Activated T-cell treated with anti-CD3 and anti-CD28 coated beads for 4 hours (primary cell): ENCODE measurements around the gene RAB22A.
"Not testable (repeated sequence)": the region's sequence is repeated elsewhere in the genome, so short reads cannot be mapped to it uniquely, and the experiment has no call there.

Experiments used
- DNase-seq: peaks from one replicate; pipeline ENCODE4 v3.0.0-alpha.2; 2020

Gene RAB22A

DNA sequence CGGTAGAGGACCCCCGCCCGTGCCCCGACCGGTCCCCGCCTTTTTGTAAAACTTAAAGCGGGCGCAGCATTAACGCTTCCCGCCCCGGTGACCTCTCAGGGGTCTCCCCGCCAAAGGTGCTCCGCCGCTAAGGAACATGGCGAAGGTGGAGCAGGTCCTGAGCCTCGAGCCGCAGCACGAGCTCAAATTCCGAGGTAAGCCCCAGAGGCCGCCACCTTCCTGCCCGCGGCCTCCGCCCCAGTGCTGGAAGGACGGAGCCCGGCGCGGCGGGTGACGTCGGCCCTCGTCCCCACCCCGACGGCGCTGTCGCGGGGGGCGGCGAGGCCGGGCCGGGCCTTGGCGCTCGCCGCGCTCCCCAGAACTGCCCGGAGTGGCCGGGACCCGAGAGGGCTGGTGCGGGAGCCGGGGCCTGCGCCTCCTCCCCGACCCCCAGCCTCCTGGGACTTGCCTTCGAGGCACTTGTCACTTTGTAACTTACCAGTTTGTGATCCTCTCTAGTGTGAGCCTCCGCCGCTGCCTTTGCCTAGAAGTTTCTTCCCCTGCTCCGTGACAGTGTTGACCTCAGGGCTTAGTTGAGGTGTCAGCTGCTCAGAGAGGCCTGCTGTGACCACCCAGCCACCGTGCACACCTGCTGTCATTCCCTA is 79.9 kb downstream of the RAB22A start:
- DNase-seq: no peak

DNA sequence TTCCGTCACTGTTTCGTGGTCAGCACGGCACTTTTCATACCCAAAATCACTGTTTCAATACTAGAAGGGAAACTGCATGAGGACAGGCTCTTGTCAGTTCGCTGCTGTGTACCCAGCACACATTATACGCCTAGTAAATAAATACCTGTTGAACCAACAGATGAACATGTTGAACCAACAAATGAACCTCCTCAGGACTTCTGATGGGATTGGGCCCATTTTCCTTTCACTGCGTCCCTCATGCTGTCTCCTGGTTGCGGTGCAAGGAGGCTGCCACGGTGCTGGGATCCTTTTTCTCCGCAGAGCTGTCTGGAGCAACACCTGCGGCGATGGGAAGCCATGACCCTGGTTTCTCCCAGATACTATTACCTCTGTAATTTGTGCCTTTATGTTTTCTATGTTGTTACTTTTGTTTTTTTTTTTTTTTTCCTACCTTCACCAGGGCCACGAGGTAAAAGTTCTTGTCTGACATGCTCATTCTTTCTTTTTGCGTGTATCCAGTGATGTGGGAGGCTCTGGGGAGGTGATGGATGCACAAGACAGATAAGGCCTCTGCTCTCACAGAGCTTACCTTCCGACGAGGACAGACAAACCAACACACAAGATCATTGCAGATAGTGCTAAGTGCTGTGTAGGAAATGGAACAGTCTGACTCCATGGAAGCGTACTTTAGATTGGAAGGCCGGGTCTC is 80.6 kb downstream of the RAB22A start:
- DNase-seq: no peak

DNA sequence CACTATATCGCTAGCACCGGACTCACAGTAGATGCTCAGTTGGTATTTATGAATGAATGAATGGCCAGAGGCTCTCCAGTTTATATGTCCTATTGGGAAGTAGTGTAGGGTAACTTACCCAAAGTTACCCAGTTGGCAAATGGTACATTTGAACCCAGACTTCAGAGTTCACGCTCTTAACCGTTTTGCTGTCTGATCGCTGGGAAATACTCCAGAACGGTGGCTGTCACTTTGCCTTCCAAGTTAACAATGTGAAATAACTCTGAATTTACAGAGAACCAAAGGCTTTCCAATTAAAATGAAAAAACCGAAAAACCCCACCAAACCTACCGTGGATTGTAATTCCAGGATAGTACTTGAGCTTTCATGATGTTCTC is 81.1 kb downstream of the RAB22A start:
- DNase-seq: no peak

DNA sequence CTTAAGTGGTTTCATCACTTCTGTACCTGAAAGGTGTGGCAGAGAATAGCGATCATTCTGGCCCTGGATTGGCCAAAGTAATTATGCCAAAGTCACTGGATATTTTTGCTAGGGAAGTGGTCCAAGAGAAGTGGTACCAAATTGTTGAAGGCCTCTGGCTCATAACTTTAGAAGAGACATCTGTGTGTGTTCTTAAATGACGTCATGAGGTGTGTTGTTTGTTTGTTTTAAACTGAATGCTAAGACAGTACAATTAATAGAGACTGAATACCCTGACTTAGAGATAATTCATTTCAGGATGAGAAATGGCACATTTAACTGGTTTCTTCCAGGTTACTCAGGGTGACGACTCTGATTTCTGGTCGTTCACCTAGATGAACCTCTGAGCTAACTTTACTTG is 82.8 kb downstream of the RAB22A start:
- DNase-seq: no peak

DNA sequence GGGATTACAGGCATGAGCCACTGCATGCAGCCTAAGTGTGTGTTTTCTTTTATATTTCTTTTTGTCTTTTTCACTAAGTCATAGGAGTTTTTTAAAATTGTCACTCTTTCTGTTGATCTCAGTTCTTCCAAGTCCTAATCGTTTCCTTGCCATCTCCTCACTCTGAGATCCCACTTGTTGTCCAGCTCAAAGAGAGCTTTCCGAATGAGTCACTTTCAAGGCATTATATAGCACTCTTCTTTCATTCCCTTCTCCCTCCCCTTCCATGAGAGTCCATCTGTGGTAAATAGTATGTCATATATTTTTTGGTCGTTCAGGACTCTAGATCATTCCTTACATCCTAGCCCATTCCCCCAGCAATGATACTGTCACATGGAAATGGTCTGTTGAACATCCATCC is 83.8 kb downstream of the RAB22A start:
- DNase-seq: no peak

DNA sequence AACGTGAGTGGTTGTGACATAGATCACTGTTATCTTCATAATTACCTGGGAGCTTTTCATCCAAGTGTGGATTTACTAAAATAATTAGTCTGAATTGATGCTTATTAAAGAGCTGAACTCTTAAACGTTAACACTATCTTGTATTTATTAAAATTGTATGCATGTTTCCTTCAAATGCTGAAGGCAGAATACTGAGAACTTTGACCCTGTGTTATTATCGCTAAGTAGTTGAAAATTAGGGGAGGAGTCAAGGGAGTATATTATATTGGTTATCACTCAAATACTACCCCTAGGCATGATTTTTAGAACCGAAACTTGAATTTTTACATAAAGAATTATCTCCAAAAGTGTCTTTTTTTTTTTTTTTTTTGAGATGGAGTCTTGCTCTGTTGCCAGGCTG is 85.3 kb downstream of the RAB22A start:
- no peak for DNase-seq

DNA sequence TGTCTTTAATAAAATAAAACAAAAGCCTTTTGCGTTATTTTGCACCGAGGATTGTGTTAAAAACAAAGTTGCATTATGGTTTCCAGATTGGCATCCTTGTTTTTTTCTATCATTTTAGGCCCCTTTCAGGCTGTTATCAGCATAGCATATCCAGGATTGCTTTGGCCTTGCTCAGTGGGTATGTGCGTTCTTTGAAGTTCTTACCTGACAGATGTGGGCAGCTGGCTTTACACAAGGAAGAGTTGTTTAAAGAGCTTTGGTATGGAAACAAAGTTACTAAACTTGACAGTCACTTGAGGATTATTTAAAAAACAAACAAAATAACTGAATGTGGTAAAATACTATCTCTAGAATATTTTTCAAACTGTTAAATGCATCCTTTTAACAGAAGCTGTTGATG is 86.1 kb downstream of the RAB22A start:
- DNase-seq: no peak

DNA sequence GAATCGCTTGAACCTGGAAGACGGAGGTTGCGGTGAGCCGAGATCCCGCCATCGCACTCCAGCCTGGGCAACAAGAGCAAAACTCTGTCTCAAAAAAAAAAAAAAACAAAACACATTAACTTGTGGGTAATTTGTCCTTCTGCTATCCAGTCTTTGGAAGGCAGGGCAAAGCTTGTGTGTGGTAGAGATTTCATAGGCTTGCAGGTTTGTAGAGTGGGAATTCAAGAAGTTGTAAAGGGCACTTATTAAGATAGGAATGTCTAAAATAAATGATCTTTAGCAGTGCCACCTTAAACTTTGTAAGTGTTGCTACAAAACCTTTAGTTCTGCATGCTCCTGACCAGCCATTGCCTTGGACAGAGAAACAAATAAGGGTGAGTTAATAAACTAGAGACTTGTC is 87.9 kb downstream of the RAB22A start:
- no peak for DNase-seq

DNA sequence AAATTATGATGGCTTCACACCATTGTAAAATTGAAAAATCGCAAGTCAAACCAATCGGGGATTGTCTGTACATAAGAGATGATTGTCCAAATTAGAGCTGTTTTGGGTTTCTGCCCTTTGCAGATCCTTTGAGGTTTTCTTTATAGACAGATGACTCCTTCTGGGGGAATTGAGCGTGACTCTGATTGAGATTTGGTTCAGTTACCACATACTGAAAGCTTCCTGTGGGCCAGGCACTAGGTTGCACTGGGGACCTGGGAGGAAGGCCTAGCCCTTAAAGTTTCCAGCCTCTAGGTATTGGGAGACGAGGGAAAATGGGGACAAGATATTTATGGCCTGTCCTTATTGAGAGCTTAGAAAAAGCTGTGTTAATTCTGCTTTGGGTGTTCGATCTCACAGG is 88.7 kb downstream of the RAB22A start:
- DNase-seq: no peak

DNA sequence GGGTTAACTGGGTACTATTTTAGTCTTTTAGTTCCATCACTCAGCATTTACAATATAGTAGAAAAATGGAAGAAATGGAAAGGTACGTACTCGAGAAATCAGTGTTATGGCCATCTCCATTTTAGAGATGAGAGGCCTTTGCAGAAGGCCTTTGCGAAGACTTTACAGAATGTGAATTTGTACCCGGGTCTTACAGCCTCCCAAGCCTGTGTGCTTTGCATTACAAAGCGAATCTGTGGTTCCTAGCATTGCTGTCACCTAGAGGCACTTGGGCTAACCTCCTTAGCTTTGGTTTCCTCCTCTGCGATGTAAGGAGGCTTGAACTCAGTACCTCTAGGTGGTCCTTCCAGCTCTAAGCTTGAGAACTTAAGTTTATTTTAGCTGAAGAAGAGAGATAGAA is 90.4 kb downstream of the RAB22A start:
- no peak for DNase-seq

DNA sequence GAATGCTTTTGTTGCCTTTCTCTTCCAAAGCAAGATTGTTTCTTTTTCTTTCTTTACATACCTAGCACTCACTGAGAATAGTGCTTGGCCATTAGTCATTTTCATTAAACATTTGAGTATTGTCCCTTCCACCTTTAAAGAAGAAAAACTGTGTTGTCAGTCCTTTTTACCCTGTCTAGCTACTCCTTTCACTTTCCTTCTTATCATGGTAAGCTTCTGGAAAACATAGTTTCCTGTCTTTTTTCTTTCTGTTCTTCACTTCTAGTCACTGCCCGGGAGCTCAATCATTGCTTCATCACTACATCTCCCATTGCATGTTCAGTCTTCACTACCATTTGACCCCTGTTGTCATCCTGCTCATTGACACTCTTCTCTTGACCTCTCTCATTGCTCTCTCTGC is 91.6 kb downstream of the RAB22A start:
- no peak for DNase-seq

DNA sequence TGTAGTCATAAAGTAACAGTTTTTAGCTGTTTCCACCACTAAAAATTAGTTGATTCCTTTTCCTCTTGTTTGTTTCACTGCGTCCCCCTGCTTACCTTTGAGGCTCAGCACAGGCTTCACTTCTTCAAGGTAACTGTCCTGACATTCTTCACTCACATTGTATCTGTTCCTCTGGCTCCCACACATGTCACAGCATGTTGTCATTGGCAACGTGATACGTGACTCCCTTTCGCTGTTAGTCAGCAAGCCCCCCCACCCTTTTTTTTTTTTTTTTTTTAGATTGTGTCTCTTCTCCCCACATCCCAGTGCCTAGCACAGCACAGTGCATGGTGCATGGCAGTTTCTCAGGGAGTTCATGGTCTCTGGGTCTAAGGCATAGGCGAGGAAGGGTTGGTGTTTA is 92.8 kb downstream of the RAB22A start:
- DNase-seq: no peak

DNA sequence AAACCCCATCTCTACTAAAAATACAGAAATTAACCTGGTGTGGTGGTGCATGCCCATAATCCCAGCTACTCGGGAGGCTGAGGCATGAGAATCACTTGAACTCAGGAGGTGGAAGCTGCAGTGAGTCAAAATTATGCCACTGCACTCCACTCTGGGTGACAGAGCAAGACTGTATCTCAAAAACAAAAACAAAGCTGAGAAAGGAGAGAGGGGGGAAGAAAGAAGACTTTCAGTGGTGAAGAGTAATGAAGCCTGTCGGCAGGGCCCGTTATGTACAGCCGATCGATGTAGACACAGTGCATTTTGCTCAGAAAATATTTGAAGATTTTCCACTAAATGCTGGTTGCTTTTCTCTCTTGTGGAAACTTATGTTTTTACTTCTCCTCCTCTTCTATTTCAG is 93.3 kb downstream of the RAB22A start:
- DNase-seq: no peak

DNA sequence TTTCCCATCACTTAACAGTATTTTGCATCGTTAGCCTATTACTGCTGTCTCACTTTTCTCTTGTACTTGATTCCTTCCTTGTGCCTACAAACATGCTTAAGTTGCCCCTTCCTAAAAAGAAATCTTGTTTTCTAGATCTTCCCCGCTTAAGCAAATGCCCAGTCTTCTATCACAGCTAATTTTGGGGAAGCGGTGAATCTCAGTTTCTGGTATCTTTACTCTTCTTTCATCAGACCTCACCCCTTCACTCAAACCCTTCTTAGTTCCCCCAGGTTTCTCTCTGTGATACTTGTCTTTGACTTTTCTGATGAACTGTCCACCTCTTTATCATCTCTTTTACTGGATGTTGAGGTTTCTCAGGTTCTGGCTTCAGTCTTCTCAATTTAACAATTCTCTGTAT is 93.8 kb downstream of the RAB22A start:
- DNase-seq: no peak

DNA sequence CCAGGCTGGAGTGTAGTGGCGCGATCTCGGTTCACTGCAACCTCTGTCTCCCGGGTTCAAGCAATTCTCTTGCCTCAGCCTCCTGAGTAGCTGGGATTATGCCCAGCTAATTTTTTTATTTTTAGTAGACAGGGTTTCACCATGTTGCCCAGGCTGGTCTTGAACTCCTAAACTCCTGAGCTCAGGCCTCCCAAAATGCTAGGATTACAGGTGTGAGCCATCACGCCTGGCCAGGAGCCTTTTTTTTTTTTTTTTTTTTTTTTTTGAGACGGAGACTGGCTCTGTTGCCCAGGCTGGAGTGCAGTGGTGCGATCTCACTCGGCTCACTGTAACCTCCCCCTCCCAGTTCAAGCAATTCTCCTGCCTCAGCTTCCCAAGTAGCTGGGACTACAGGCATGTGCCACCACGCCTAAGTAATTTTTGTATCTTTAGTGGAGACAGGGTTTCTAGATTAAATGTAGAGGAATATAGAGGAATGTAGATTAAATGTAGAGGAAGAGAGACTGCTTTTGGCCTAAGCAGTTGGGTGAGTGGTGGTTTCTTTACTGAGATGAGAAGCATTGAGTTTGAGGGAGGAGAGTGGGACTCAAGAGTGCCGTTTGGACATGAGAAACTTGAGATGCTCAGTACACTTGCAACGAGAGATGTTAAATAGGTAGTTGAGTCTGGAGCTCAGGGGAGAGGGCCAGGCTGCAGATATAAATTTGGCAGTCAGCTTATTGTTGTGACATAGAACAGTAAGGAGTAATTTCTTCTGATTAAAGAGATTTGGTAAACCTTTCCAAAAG is 96.2 kb downstream of the RAB22A start:
- DNase-seq: no peak

DNA sequence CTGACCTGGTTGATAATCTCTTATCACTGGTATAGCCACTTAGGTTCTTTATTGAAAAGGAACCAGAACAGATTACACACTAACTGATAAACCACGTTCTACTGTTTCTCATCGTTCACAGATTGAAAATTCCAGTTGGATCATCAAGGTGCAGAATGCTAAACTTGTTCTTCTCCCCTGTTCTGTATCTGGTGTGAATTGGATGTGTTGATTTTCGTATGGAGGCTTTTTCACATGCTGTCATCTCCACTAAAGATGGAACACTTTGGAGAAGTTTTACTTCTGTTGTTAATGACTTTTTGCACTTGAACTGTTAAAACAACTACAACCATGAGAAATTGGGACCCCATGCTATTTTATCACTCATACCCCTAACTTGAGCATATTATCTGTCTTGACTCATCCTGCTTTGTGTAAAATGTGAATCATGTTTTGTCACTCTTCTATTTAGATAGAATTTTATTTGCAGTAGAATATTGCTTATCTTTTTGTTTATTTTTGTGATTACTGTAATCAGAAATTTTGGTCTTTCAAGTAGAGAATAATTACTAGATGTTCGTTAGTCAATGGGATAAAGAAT is 97.0 kb downstream of the RAB22A start:
- DNase-seq: no peak

DNA sequence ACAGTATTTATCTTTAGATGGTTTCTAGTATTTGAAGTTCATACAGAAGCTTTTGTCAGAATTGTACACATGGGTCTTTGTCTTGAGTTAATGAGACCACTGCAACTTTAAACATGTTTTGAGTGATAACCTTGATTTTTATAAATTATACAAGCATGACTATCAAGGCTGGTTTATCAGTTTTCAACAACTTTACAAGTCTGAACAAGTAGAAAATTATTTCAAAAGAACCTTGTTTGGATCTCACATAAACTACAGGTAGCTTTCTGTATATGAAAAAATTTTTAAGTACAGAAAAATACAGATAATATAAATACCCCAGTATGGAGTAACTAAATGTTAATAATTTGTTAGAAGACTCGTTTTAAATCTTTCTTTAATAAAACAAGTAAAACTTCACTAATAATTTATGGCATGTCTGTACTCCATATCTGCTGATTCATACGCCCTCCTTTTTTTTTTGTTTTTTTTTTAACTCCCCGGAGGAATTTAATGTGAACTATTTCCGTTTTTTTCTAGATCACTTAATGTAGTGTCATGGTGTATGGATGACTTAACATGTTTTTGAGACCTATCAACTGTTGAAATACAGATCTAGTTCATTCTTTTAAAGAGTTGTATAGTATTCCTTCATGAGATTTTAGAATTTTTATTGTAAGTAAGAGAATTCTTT is 97.8 kb downstream of the RAB22A start:
- no peak for DNase-seq

DNA sequence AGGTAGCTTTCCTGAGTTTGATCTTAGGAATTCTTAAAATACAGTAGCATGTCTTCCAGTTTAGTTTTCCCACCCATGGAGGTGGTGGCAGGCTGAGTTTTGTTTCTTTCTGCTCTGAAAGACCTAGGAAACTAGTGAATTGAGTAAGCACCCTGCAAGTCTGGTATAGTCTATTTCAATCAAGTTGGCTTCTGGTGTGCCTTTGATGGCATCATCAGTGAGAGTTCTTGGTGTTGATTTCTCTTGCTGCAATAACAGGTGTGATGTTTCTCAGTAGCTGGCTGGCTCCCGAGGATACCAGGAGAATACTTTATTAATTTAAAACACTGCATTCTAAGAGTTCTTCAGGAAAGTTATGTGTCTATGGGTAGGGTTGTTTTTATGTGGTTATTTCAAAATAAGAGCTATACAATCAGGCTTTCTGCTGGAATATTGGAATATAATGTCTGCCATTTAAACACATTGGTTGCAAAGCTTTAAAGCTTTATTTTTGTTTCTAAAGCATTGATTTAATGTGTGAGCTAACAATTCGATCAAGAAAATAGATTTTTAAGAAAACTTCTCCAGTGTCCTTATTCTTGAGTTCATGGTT is 98.5 kb downstream of the RAB22A start:
- no peak for DNase-seq

DNA sequence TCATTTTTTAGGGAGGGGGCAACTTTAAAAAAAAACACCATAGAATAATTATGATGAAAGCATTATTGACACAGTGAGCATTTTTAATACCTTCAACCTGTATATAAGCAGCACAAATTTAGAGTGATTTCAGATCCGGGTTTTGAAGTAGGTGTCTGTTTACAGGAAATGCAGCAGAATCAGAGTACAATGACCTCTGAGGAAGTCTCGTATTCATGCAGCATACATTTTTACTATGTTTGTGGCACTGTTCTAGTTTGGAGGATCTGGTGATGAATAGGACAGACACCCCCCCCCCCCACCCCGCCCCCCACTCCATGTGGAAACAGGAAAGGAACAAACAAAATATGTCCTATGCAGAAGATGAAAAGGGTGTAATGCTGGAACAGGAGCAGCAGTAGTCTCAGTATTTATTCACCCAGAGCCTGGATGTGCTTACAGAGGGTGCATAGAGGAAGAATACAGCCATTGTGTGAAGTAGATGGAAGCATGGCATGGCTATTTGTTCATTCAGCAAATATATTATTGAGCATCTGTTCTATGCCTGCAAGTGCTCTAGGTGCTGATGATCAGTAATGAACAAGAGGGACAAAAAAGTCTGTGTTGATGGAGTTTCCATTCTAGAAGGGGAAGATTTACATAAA is 99.2 kb downstream of the RAB22A start:
- DNase-seq: no peak

DNA sequence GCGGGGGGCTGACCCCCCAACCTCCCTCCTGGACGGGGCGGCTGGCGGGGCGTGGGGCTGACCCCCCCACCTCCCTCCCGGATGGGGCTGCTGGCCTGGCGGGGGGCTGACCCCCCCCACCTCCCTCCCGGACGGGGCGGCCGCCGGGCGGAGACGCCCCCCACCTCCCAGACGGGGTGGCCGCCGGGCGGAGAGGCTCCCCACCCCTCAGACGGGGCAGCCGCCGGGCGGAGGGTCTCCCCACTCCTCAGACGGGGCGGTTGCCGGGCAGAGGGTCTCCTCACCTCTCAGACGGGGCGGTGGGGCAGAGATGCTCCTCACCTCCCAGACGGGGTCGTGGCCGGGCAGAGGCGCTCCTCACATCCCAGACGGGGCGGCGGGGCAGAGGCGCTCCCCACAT is 104.7 kb downstream of the RAB22A start:
- DNase-seq: not testable (repeated sequence)

DNA sequence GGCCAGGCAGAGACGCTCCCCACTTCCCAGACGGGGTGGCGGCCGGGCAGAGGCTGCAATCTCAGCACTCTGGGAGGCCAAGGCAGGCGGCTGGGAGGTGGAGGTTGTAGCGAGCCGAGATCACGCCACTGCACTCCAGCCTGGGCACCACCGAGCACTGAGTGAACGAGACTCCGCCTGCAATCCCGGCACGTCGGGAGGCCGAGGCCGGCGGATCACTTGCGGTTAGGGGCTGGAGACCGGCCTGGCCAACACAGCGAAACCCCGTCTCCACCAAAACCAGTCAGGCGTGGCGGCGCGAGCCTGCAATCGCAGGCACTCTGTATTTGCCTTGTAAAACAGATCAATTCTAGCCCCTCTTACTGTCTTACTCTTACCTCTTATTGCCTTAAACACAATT is 105.3 kb downstream of the RAB22A start:
- not testable (repeated sequence) for DNase-seq

DNA sequence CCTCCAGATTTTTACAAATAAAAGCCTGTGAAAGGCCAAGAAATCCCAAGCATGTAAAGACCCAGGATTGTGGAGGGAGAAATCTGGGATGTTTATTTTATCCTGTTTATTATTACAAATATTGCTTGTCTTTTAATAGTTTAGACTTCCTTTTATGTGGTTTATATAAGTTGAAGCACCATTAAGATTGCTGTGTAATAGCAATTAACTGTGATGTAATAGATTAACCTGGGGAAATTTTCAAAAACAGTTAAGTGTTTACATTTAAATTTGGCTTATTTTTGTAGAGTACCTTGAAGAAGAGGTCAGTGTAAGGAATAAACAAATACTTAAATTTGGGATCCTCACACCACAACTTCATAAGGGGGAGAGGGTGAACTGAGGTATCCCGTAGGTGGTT is 106.5 kb downstream of the RAB22A start:
- DNase-seq: no peak
